T-helper 2 cell treated with Interferon-gamma antibody and Interleukin-4, amounts not matched to agents 5 μg/mL and 100 μg/mL, for 36 hours (primary cell): ENCODE measurements around the gene RBP5.
A peak's percentile ranks its signal among the peaks of the same experiment; 100 is the strongest.

Experiments used
- DNase-seq: peaks from one replicate; pipeline ENCODE4 v3.0.0; 2021; ENCODE audit warnings: low spot score
- H3K27ac Mint-ChIP-seq: one replicate; pipeline ENCODE4 v1.8.0; 2021; ENCODE audit warnings: mild to moderate bottlenecking, mixed read lengths
- H3K27me3 Mint-ChIP-seq: one replicate; pipeline ENCODE4 v1.8.0; 2021; ENCODE audit warnings: low read depth, mixed read lengths
- H3K36me3 Mint-ChIP-seq: one replicate; pipeline ENCODE4 v1.8.0; 2021; ENCODE audit warnings: low read depth, mixed read lengths
- H3K4me1 Mint-ChIP-seq: one replicate; pipeline ENCODE4 v1.8.0; 2021; ENCODE audit warnings: low read depth, mixed read lengths
- H3K4me3 Mint-ChIP-seq: one replicate; pipeline ENCODE4 v1.8.0; 2022; ENCODE audit warnings: mild to moderate bottlenecking, moderate library complexity, mixed read lengths
- H3K9me3 Mint-ChIP-seq: one replicate; pipeline ENCODE4 v1.8.0; 2021; ENCODE audit warnings: mixed read lengths

The RBP5 gene

DNA sequence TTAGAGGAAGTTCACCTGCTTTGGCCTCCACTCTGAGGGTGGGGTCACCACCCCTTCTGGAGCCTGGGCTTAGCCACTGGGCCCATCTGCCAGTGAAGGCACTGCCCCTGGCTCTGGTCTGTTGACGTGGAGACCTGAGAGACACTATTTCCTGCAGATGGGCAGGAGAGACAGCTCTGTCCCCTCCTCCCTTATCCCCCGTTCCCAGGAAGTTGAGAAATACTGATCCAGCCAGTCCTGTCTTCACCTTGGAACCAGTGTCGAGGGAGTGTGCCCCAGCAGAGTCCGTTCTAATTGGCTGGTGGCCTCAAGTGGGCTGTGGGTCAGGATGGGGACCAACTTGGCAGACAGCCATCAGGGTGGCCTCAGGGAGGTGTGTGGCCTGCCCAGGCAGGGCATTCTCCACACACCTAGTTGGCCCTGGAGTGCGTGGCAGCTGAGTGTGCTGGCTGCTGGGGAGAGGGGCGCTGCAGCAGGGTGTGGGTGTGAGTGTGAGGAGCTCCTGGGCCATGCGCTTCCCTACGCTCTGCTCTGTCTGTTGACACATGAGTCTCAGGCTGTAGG, 26.9 kb upstream of the RBP5 start:
- Mint-ChIP-seq H3K4me1 (no peaks in the 10 kb centered on the region), H3K27ac (no peak overlapping the region), H3K4me3 (no peak overlapping the region), H3K9me3 (no peaks in the 10 kb centered on the region), H3K27me3 (no peaks in the 10 kb centered on the region), H3K36me3 (peaks cover 26% of the 10 kb centered on the region)
- DNase-seq, result no peak

DNA sequence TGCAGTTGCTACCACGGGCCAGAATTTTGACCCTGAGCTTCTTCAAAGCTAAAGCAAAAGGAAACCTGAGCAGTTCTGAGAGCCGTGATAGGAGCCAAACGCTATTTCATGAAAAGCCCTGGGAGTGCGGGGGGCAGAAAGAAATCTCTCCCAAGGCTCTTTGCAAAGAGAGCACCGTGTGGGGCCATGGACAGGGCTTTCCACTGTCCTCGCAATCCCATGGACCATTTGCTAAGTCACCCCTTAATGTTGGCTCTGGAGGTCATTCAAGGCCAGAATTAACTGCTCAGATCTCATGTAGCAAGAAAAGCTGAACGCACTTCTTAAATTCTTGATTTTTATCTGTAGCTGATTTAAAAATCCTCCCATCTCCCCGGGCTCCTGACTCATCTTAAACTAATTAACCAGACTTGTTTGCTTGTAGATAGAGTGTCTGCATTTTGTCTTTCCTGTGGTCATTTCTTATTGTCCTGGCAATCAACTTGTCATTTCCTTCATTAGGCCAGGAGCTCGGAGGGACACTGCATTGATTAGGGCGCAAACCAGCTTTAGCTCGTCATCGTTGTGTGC, 26.3 kb upstream of the RBP5 start:
- H3K27me3 Mint-ChIP-seq, result no peaks in the 10 kb centered on the region
- no peak overlapping the region for H3K27ac Mint-ChIP-seq
- H3K4me1 Mint-ChIP-seq, result no peaks in the 10 kb centered on the region
- H3K4me3 Mint-ChIP-seq, result no peak overlapping the region
- no peaks in the 10 kb centered on the region for H3K9me3 Mint-ChIP-seq
- H3K36me3 Mint-ChIP-seq, result peaks cover 31% of the 10 kb centered on the region
- no peak for DNase-seq

DNA sequence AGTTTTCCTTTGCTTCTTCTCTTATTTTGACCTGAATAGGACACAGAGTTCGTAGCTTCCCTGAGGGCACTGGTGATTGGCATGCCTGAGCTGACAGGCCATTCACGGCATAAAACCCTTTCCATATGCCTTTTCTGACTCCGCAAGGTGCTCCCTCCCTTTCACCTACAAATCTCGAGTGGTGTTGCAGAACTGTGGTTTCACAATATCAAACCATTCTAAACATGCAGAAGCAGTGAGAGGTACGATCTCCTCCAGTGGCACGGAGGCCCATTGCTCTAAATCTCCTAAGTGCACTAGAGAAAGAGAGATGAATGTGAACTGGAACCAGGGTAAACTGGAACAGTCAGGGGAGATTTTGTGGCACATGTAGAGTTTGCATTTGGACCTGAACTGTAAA, 25.4 kb upstream of the RBP5 start:
- no peak for DNase-seq
- Mint-ChIP-seq H3K4me3 (no peak overlapping the region), H3K4me1 (no peaks in the 10 kb centered on the region), H3K27me3 (no peaks in the 10 kb centered on the region), H3K36me3 (peaks cover 36% of the 10 kb centered on the region), H3K27ac (no peak overlapping the region), H3K9me3 (no peaks in the 10 kb centered on the region)

DNA sequence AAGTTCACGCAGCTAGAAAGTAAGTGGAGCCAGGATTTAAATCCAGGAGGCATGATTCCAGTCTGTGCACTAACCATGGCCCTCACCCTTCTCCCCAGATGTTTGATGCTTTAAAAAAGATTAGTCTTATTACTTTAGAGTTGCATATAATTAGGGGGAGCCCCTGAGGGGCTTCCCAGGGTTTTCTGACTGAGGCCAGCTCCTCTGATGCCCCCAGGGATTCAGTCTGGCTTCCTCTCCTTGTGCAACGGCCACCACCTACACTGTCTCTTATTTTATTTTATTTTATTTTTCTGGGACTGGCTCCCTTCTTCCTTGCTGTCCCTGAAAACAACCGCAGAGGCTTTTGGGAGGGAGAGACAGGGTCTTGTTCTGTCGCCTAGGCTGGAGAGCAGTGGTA, 24.1 kb upstream of the RBP5 start:
- H3K36me3 Mint-ChIP-seq, result peaks cover 48% of the 10 kb centered on the region
- no peaks in the 10 kb centered on the region for H3K27me3 Mint-ChIP-seq
- no peak for DNase-seq
- no peaks in the 10 kb centered on the region for H3K9me3 Mint-ChIP-seq
- H3K4me1 Mint-ChIP-seq, result peaks cover 1% of the 10 kb centered on the region
- H3K27ac Mint-ChIP-seq, result no peak overlapping the region
- H3K4me3 Mint-ChIP-seq, result no peak overlapping the region

DNA sequence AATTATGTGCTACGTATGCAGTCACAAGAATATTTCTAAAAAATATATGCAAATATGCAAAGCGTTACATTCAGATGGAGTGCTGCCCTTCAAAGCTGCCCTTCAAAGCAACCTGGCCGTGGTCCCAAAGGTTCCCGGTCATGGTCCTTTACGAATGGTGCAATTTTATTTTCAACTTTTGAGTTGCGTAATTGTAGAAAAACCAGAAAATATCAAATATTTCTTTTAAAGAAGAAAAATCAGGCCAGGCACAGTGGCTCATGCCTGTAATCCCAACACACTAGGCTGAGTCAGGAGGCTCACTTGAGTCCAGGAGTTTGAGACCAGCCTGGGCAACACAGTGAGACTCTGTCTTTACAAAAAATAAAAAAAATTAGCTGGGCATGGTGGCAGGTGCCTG, 22.8 kb upstream of the RBP5 start:
- Mint-ChIP-seq H3K4me1 (peaks cover 2% of the 10 kb centered on the region), H3K27ac (no peak overlapping the region), H3K27me3 (no peaks in the 10 kb centered on the region), H3K9me3 (no peaks in the 10 kb centered on the region), H3K36me3 (peaks cover 43% of the 10 kb centered on the region), H3K4me3 (no peak overlapping the region)
- no peak for DNase-seq

DNA sequence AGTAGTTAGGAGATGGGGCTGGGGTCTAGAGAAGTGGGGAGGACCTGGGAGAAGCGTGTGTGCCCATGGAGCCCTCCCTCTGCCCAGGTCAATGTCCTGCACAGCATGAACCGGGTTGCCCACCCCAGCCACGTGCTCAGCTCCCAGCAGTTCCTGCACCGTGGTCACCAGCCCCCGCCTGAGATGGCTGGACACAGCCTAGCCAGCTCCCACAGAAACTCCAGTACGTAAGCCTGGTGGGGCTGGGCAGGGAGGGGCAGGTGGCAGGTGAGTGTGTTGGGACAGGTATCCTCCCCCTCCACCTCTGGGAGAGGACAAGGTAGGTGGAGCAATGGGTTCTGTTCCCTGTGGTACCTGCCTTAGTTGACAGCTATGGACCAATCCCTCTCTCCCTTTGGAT, 22.2 kb upstream of the RBP5 start:
- Mint-ChIP-seq H3K27me3 (no peaks in the 10 kb centered on the region), H3K4me1 (peaks cover 3% of the 10 kb centered on the region), H3K4me3 (no peak overlapping the region), H3K27ac (no peak overlapping the region), H3K9me3 (no peaks in the 10 kb centered on the region), H3K36me3 (peaks cover 48% of the 10 kb centered on the region)
- DNase-seq, result no peak

DNA sequence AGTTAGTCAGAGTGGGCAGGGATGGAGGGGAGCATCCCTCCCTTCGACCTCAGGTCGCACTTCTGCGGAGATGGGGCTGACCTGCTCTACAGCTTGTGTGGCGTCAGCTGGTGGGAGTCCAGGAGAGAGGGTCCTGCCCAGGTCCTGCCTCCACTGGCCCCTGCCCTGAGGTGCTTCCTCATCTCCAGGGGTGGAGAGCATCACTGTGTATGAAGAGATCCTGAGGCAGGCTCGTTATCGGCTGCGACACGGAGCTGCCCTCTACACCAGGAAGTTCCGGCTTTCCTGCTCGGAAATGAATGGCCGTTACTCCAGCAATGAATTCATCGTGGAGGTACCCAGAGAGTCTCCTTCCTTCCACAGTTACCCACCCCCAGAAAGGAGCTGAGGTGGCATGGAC, 21.7 kb upstream of the RBP5 start:
- Mint-ChIP-seq H3K4me3 (no peak overlapping the region), H3K9me3 (no peaks in the 10 kb centered on the region), H3K27ac (no peak overlapping the region), H3K27me3 (no peaks in the 10 kb centered on the region), H3K4me1 (peaks cover 3% of the 10 kb centered on the region), H3K36me3 (peaks cover 52% of the 10 kb centered on the region)
- no peak for DNase-seq

DNA sequence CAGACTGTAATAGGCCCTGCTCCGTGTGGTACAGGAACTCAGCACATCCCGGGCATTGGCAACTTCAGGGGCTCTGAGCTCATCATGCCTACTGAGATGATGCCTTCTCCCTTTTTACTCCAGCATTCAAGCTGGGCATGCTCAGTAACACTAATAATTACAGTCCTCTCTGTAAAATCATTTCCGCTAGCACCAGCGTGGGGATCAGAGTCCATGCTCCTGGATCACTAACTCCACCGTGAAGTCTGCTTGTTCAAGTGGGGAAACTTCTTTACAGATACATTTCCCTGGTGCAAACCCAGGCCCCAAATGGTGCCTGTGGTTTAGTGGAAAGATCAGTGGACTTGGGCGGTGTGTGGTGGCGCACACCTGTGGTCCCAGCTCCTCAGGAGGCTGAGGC, 18.2 kb upstream of the RBP5 start:
- Mint-ChIP-seq H3K36me3 (peaks cover 53% of the 10 kb centered on the region), H3K27me3 (no peaks in the 10 kb centered on the region), H3K4me1 (peaks cover 6% of the 10 kb centered on the region), H3K27ac (no peak overlapping the region), H3K9me3 (no peaks in the 10 kb centered on the region), H3K4me3 (no peak overlapping the region)
- DNase-seq, result no peak

DNA sequence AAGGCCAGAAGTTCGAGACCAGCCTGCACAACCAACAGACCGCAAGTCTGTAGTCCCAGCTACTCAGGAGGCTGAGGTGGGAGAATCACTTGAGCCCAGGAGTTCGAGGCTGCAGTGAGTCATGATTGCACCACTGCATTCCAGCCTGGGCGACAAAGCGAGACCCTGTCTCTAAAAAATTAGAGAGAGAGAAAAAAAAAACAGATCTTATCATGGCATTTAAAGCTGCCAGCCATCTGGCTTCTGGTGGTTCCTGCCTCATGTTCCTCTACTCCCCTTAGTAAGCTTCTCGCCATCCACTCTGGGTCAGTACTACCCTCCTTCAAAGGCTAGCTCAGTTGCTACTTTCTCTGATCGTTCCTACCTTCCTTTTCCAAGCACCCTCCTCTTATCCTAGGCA, 17.5 kb upstream of the RBP5 start:
- no peak overlapping the region for H3K27ac Mint-ChIP-seq
- H3K27me3 Mint-ChIP-seq, result no peaks in the 10 kb centered on the region
- no peak overlapping the region for H3K4me3 Mint-ChIP-seq
- H3K36me3 Mint-ChIP-seq, result peaks cover 60% of the 10 kb centered on the region
- no peaks in the 10 kb centered on the region for H3K9me3 Mint-ChIP-seq
- DNase-seq, result no peak
- peaks cover 9% of the 10 kb centered on the region for H3K4me1 Mint-ChIP-seq

DNA sequence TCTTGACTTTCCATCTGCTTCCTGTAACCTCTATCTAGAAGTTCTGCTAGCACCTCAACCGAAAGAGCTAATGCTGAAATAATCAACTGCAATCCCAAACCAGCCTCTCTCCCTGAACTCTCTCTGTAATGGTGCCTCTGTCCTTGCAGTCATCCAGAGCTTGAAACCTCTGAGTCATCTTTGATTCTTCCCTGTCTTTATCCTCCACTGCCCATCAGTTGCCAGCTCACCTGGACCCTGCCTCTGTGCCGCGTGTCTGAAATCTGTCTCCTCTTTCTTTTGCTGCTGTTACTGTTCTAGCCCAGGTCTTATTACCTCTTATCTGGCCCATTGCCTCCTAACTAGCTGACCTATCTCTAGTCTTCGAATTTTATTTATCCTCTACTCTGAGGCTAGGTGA, 17.0 kb upstream of the RBP5 start:
- Mint-ChIP-seq H3K9me3 (no peaks in the 10 kb centered on the region), H3K4me1 (peaks cover 9% of the 10 kb centered on the region), H3K27ac (no peak overlapping the region), H3K27me3 (no peaks in the 10 kb centered on the region), H3K36me3 (peaks cover 64% of the 10 kb centered on the region), H3K4me3 (no peak overlapping the region)
- DNase-seq, result no peak

DNA sequence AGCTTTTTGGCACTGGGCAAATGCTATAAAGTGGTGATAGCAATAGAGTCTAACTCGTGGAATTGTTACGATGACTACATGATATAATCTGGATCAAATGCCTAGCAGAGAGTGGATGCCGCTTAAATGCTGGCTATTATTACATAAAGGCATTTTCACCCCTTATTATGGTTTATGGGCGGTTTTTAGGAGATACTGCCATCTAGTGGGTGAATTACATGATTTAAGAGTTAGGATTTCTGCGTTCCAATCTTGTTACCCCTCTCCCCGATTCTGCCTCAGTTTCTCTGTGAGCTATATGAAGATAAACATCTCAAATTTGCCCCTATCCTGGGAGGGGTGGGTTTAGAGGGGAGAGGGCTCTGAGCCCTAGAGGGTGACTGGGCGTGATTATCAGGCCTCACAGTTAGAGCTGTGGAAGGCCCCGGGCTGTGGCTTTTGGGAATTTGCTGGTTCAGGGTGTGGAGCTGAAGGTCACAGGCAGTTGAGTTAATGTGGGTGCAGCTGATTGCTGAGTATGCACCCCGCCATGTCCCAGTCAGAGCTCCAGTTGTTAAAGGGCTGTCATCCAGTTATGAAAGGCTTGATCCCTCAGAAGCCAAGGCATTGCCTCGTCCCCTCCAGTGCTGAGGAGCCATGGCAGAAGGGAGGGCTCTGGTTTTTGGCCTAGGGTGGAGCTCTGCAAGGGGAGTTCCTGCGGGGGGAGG, 15.9 kb upstream of the RBP5 start:
- Mint-ChIP-seq H3K4me1 (peaks cover 9% of the 10 kb centered on the region), H3K4me3 (no peak overlapping the region), H3K9me3 (no peaks in the 10 kb centered on the region), H3K27me3 (no peaks in the 10 kb centered on the region), H3K27ac (no peak overlapping the region), H3K36me3 (peaks cover 62% of the 10 kb centered on the region)
- DNase-seq, result no peak

DNA sequence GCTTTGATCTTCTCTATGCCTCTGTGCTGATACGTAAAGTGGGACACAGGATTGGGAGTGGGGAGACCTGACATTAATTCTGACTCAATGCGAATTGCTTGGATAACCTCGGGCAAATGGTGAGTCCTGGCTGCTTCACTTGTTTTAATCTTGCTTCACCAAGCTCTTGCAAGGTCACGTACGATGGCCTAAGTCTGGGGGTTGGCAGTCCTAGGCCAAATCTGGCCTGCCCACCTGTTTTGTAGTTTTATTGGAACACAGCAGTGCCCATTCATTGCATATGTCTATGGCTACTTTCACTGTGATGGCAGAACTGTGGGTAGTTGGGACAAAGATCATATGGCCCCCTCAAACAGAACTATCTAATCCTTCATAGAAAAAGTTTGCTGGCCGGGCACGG, 14.9 kb upstream of the RBP5 start:
- Mint-ChIP-seq H3K4me3 (no peak overlapping the region), H3K9me3 (no peaks in the 10 kb centered on the region), H3K27me3 (no peaks in the 10 kb centered on the region), H3K36me3 (peaks cover 62% of the 10 kb centered on the region), H3K27ac (no peak overlapping the region), H3K4me1 (peaks cover 9% of the 10 kb centered on the region)
- DNase-seq, result no peak

DNA sequence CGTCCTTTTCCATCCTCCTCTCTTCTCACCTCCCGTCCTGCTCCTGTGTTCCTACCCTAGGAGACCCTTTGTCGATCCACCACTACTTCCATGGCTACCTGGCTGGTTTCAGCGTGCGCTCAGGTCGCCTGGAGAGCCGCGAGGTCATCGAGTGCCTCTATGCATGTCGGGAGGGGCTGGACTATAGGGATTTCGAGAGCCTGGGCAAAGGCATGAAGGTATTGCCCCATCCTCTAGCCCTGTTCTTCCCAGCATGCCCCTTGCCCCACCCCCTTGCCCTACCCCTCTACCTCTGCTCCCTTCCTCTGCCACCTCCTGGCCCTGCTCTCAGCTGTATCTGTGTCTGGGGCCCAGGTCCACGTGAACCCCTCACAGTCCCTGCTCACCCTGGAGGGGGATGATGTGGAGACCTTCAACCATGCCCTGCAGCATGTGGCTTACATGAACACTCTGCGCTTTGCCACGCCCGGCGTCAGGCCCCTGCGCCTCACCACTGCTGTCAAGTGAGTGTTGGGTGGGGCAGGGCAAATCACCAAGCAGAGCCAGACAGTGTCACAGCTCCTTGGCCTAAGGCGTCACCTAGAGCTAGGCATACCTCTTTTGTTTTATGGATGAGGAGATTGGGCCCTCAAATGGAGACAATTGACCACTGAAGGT, 14.2 kb upstream of the RBP5 start:
- Mint-ChIP-seq H3K36me3 (peaks cover 62% of the 10 kb centered on the region), H3K27ac (peak overlapping the region; percentile 13), H3K4me3 (no peak overlapping the region), H3K4me1 (peaks cover 8% of the 10 kb centered on the region), H3K9me3 (no peaks in the 10 kb centered on the region), H3K27me3 (no peaks in the 10 kb centered on the region)
- no peak for DNase-seq

DNA sequence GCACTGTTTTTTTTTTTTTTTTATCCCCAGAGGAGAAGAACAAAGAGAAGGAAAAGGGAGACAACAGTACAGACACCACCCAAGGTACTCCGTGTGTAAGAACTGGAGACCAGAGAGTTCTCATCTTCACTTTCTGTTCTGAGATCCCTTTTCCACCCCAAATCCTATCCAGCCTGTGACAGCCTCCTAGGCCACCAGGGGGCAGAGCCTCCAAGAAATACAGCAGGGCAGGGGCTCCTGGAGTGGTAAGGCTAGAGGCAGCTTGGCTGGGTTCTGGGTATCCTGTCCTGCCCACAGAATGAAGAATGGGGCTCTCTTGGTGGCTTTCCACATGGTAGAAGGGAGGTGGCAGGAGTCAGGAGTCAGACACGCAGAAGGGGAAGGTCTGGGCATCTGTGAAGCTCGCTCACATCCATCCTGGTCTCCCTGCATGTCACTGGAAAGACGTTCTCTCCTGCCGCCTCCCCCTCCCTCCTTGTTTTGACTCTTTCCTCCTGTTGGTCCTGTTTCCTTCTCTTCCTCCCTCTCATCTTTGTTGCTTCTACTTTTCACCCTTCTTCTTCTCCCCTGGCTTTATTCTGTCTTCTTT, 13.5 kb upstream of the RBP5 start:
- peak; percentile 23 for DNase-seq

More for the DNA sequence above, 13.5 kb upstream of the RBP5 start:
- Mint-ChIP-seq H3K27me3 (no peaks in the 10 kb centered on the region), H3K4me3 (no peak overlapping the region), H3K27ac (no peak overlapping the region), H3K36me3 (peaks cover 68% of the 10 kb centered on the region), H3K4me1 (peaks cover 9% of the 10 kb centered on the region), H3K9me3 (no peaks in the 10 kb centered on the region)
